Measurements from ENCODE around the gene COL5A1. TPM values are rescaled to one million over a fixed set of nuclear protein-coding genes. Genes with fewer than 3 reads are reported as not detected.

COL5A1 gene
- total RNA-seq, 1 donor from 2014 or later = 99.6 TPM

GRCh38 chr9:134787601-134788531 lies 146.3 kb downstream of the COL5A1 start:
- Histone ChIP-seq H3K27me3 (no peaks in the 10 kb centered on the region), H3K4me1 (no peaks in the 10 kb centered on the region), H3K27ac (no peak overlapping the region), H3K36me3 (peaks cover 37 to 51% of the 10 kb centered on the region in 2 donors), H3K4me3 (no peak overlapping the region), H3K9me3 (no peaks in the 10 kb centered on the region)
- TF ChIP-seq, protein P1, sequence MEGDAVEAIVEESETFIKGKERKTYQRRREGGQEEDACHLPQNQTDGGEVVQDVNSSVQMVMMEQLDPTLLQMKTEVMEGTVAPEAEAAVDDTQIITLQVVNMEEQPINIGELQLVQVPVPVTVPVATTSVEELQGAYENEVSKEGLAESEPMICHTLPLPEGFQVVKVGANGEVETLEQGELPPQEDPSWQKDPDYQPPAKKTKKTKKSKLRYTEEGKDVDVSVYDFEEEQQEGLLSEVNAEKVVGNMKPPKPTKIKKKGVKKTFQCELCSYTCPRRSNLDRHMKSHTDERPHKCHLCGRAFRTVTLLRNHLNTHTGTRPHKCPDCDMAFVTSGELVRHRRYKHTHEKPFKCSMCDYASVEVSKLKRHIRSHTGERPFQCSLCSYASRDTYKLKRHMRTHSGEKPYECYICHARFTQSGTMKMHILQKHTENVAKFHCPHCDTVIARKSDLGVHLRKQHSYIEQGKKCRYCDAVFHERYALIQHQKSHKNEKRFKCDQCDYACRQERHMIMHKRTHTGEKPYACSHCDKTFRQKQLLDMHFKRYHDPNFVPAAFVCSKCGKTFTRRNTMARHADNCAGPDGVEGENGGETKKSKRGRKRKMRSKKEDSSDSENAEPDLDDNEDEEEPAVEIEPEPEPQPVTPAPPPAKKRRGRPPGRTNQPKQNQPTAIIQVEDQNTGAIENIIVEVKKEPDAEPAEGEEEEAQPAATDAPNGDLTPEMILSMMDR (IDR thresholded peaks at IDR 0.05) = no peak
- DNase-seq (ENCODE audit: low spot score in 2 of 2) = no peak
- intact Hi-C loops (cut with DNase I) = no loop called here

- TF ChIP-seq, protein P1 (IDR thresholded peaks at IDR 0.05) = no peak
- no peak for DNase-seq (ENCODE audit: low spot score in 2 of 2)
- intact Hi-C loops (cut with DNase I) = no loop called here
- Histone ChIP-seq H3K27me3 (no peaks in the 10 kb centered on the region), H3K4me1 (no peaks in the 10 kb centered on the region), H3K9me3 (no peaks in the 10 kb centered on the region), H3K27ac (no peak overlapping the region), H3K4me3 (no peak overlapping the region), H3K36me3 (peaks cover 30 to 51% of the 10 kb centered on the region in 2 donors)
These were observed 147.6 kb downstream of the COL5A1 start for GRCh38 chr9:134789168-134789567.

- H3K4me3 ChIP-seq = no peak overlapping the region
- H3K27me3 ChIP-seq = no peaks in the 10 kb centered on the region
- H3K4me1 ChIP-seq = no peaks in the 10 kb centered on the region
- H3K27ac ChIP-seq = no peak overlapping the region
- no peak for DNase-seq (ENCODE audit: low spot score in 2 of 2)
- intact Hi-C loops (cut with DNase I) = no loop called here
- H3K9me3 ChIP-seq = no peaks in the 10 kb centered on the region
- TF ChIP-seq, protein P1 (IDR thresholded peaks at IDR 0.05) = no peak
- H3K36me3 ChIP-seq = peaks cover 29 to 63% of the 10 kb centered on the region in 2 donors
These were observed 149.4 kb downstream of the COL5A1 start for GRCh38 chr9:134791009-134791408.

GRCh38 chr9:134792627-134793026 lies 151.0 kb downstream of the COL5A1 start:
- H3K27ac ChIP-seq = no peak overlapping the region
- intact Hi-C loops (cut with DNase I) = no loop called here
- H3K9me3 ChIP-seq = no peaks in the 10 kb centered on the region
- H3K4me3 ChIP-seq = no peak overlapping the region
- TF ChIP-seq, protein P1 (IDR thresholded peaks at IDR 0.05) = no peak
- H3K4me1 ChIP-seq = no peaks in the 10 kb centered on the region
- no peaks in the 10 kb centered on the region for H3K27me3 ChIP-seq
- DNase-seq (ENCODE audit: low spot score in 2 of 2) = no peak
- peaks cover 40 to 65% of the 10 kb centered on the region in 2 donors for H3K36me3 ChIP-seq

GRCh38 chr9:134793288-134794188 lies 151.9 kb downstream of the COL5A1 start:
- Histone ChIP-seq H3K36me3 (peaks cover 45 to 74% of the 10 kb centered on the region in 2 donors), H3K4me1 (no peaks in the 10 kb centered on the region), H3K27me3 (no peaks in the 10 kb centered on the region), H3K4me3 (no peak overlapping the region), H3K9me3 (no peaks in the 10 kb centered on the region), H3K27ac (no peak overlapping the region)
- no peak for DNase-seq (ENCODE audit: low spot score in 2 of 2)
- TF ChIP-seq, protein P1 (IDR thresholded peaks at IDR 0.05) = no peak
- intact Hi-C loops (cut with DNase I) = no loop called here
